MM.1S (cell line): ENCODE data around the gene PARD3.

Experiments
- DNase-seq: peaks from one replicate; pipeline ENCODE4 v3.0.0-alpha.2; 2015
- H2AFZ ChIP-seq: fragments of 300-600 bp; sonication (generic); 2 replicates; pipeline ENCODE4 v1.6.0; 2016; ENCODE audit warnings: antibody characterized with exemption, low read length
- H3F3A ChIP-seq: fragments of 300-600 bp; sonication (generic); 2 replicates; pipeline ENCODE4 v1.6.1; 2016; ENCODE audit warnings: mild to moderate bottlenecking, antibody characterized with exemption, low read length, moderate library complexity, mixed read lengths; ENCODE audit not compliant: insufficient read depth
- H3K27ac ChIP-seq: fragments of 300-600 bp; sonication (generic); 2 replicates; pipeline ENCODE4 v1.5.1; 2016; ENCODE audit warnings: mild to moderate bottlenecking, low read length
- H3K27me3 ChIP-seq: fragments of 300-600 bp; sonication (generic); replicated peaks from 2 replicates; pipeline ENCODE4 v1.6.0; 2016; ENCODE audit warnings: low read length; ENCODE audit not compliant: insufficient read depth
- H3K36me3 ChIP-seq: fragments of 300-600 bp; sonication (generic); replicated peaks from 2 replicates; pipeline ENCODE4 v1.6.1; 2016; ENCODE audit warnings: mild to moderate bottlenecking, low read length, mixed read lengths; ENCODE audit not compliant: insufficient read depth
- H3K4me1 ChIP-seq: fragments of 300-600 bp; sonication (generic); 2 replicates; pipeline ENCODE4 v1.6.1; 2016; ENCODE audit warnings: low read length, mixed read lengths
- H3K4me2 ChIP-seq: fragments of 300-600 bp; sonication (generic); 2 replicates; pipeline ENCODE4 v1.6.0; 2016; ENCODE audit warnings: low read depth, low read length
- H3K4me3 ChIP-seq: fragments of 300-600 bp; sonication (generic); 2 replicates; pipeline ENCODE4 v1.5.1; 2016; ENCODE audit warnings: low read length, mixed read lengths
- H3K79me2 ChIP-seq: fragments of 300-600 bp; sonication (generic); 2 replicates; pipeline ENCODE4 v1.6.1; 2016; ENCODE audit warnings: mixed run types, low read length, mixed read lengths
- H3K9ac ChIP-seq: fragments of 300-600 bp; sonication (generic); 2 replicates; pipeline ENCODE4 v1.6.1; 2016; ENCODE audit warnings: low read length, mixed read lengths
- H3K9me2 ChIP-seq: fragments of 300-600 bp; sonication (generic); replicated peaks from 2 replicates; pipeline ENCODE4 v1.6.1; 2016; ENCODE audit warnings: mild to moderate bottlenecking, low read length, mixed read lengths; ENCODE audit not compliant: insufficient read depth
- H3K9me3 ChIP-seq: fragments of 300-600 bp; sonication (generic); replicated peaks from 2 replicates; pipeline ENCODE4 v1.6.1; 2016; ENCODE audit warnings: mild to moderate bottlenecking, low read length, mixed read lengths; ENCODE audit not compliant: insufficient read depth
- H4K20me1 ChIP-seq: fragments of 300-600 bp; sonication (generic); 2 replicates; pipeline ENCODE4 v1.6.1; 2016; ENCODE audit warnings: mild to moderate bottlenecking, low read length, moderate library complexity, mixed read lengths; ENCODE audit not compliant: insufficient read depth
- EZH2 ChIP-seq: fragments of 300-600 bp; sonication (generic); optimal IDR thresholded peaks from 2 replicates; pipeline ENCODE3; 2017; ENCODE audit warnings: low read depth, mild to moderate bottlenecking, antibody characterized with exemption, low read length, mixed read lengths
- EZH2phosphoT487 ChIP-seq: fragments of 300-600 bp; sonication (generic); IDR thresholded peaks from 2 replicates; pipeline ENCODE4 v1.6.1; 2018; ENCODE audit warnings: antibody characterized with exemption, low read length
- TF ChIP-seq, protein P1 (sequence below): fragments of 300-600 bp; sonication (generic); IDR thresholded peaks from 2 replicates; pipeline ENCODE4 v1.5.1; 2016; ENCODE audit warnings: antibody characterized with exemption, low read length, mixed read lengths

The PARD3 gene

DNA sequence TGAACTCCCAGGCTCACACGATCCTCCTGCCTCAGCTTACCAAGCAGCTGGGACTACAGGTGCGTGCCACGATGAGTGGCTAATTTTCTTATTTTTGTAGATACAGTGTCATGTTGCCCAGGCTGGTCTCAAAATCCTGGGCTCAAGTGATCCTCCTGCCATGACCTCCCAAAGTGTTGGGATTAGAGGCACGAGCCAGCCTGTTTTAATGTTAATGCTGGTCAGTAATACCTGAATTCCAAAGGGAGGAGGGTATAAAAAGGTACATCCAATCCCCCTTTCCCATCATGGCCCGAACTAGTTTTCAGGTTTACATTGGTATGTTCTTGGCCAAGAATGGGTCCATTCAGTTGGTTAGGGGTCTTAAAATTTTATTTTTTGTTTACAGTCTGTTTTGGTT, 329.1 kb downstream of the PARD3 start:
- no peak overlapping the region for H2AFZ ChIP-seq
- H3K9ac ChIP-seq = no peak overlapping the region
- TF ChIP-seq EZH2 = no peak
- no peak for TF ChIP-seq EZH2phosphoT487
- TF ChIP-seq, protein P1, sequence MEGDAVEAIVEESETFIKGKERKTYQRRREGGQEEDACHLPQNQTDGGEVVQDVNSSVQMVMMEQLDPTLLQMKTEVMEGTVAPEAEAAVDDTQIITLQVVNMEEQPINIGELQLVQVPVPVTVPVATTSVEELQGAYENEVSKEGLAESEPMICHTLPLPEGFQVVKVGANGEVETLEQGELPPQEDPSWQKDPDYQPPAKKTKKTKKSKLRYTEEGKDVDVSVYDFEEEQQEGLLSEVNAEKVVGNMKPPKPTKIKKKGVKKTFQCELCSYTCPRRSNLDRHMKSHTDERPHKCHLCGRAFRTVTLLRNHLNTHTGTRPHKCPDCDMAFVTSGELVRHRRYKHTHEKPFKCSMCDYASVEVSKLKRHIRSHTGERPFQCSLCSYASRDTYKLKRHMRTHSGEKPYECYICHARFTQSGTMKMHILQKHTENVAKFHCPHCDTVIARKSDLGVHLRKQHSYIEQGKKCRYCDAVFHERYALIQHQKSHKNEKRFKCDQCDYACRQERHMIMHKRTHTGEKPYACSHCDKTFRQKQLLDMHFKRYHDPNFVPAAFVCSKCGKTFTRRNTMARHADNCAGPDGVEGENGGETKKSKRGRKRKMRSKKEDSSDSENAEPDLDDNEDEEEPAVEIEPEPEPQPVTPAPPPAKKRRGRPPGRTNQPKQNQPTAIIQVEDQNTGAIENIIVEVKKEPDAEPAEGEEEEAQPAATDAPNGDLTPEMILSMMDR = no peak
- H3K27me3 ChIP-seq = no peaks in the 10 kb centered on the region
- no peaks in the 10 kb centered on the region for H3K4me1 ChIP-seq
- no peaks in the 10 kb centered on the region for H4K20me1 ChIP-seq
- H3F3A ChIP-seq = no peaks in the 10 kb centered on the region
- H3K79me2 ChIP-seq = peaks cover 3% of the 10 kb centered on the region; the same call in 1 of the 2 replicates
- H3K4me2 ChIP-seq = no peak overlapping the region
- no peak overlapping the region for H3K27ac ChIP-seq
- H3K9me2 ChIP-seq = no peaks in the 10 kb centered on the region
- no peaks in the 10 kb centered on the region for H3K9me3 ChIP-seq
- no peaks in the 10 kb centered on the region for H3K36me3 ChIP-seq
- H3K4me3 ChIP-seq = no peak overlapping the region
- no peak for DNase-seq

DNA sequence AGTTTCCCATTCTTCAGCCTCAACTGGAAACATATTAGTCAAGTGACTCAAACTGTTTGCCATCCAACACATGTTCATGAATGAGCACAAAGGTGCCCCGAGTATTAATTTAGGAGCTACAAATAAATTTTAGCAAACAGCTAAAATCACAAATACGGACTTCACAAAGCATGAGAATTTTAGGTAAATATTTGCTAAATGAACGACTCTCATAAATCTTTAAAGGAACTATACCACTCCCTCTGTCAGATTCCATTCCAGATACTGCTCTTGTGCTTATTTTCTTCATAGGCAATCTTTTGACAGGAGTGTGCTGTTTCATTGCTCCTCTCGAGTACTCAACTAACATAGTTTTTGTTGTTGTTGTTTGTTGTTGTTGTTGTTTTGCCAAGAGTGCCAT, 330.9 kb downstream of the PARD3 start:
- H3K4me2 ChIP-seq = no peak overlapping the region

DNA sequence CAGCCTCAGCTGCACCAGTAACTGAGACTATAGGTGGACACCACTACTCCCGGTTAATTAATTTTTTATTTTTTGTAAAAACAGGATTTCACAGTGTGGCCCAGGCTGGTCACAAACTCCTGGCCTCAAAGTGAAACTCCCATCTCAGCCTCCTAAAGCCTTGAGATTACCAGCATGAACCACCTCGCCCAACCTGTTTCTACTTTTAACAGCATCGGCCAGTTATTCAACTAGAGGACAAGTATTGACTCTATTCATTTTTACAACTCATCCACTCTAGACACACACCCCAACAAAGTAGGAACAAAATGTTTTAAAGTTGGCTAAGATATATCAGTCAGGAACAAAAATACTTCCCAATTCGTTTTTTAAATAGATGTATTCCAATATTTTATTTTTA, 334.8 kb downstream of the PARD3 start:
- H3F3A ChIP-seq = no peaks in the 10 kb centered on the region
- H3K4me1 ChIP-seq = no peaks in the 10 kb centered on the region
- TF ChIP-seq EZH2phosphoT487 (no peak), EZH2 (no peak)
- TF ChIP-seq, protein P1 = no peak
- H3K79me2 ChIP-seq = peaks cover 3% of the 10 kb centered on the region; the same call in 1 of the 2 replicates
- no peak overlapping the region for H3K4me2 ChIP-seq
- DNase-seq = no peak
- H3K9ac ChIP-seq = no peak overlapping the region
- H3K27me3 ChIP-seq = no peaks in the 10 kb centered on the region
- H3K9me2 ChIP-seq = no peaks in the 10 kb centered on the region
- no peaks in the 10 kb centered on the region for H3K36me3 ChIP-seq
- H3K9me3 ChIP-seq = no peaks in the 10 kb centered on the region
- no peak overlapping the region for H2AFZ ChIP-seq
- H4K20me1 ChIP-seq = no peaks in the 10 kb centered on the region
- no peak overlapping the region for H3K27ac ChIP-seq
- no peak overlapping the region for H3K4me3 ChIP-seq

More for the DNA sequence above, 330.9 kb downstream of the PARD3 start:
- H4K20me1 ChIP-seq = no peaks in the 10 kb centered on the region
- no peaks in the 10 kb centered on the region for H3K9me3 ChIP-seq
- no peak overlapping the region for H3K4me3 ChIP-seq
- H3K79me2 ChIP-seq = peaks cover 3% of the 10 kb centered on the region; the same call in 1 of the 2 replicates
- TF ChIP-seq EZH2phosphoT487 = no peak
- no peak for TF ChIP-seq EZH2
- TF ChIP-seq, protein P1 = no peak
- no peaks in the 10 kb centered on the region for H3K4me1 ChIP-seq
- no peaks in the 10 kb centered on the region for H3K9me2 ChIP-seq
- H3K27ac ChIP-seq = no peak overlapping the region
- no peaks in the 10 kb centered on the region for H3K36me3 ChIP-seq
- no peaks in the 10 kb centered on the region for H3K27me3 ChIP-seq
- no peak for DNase-seq
- H3F3A ChIP-seq = no peaks in the 10 kb centered on the region
- H3K9ac ChIP-seq = no peak overlapping the region
- no peak overlapping the region for H2AFZ ChIP-seq
